Measurements from ENCODE around the gene TCERG1L.
"Not testable (repeated sequence)": the region's sequence is repeated elsewhere in the genome, so short reads cannot be mapped to it uniquely, and the experiment has no call there.

The TCERG1L gene

GRCh38 chr10:131159771-131160170 lies 151.8 kb downstream of the TCERG1L start:
- no peak for DNase-seq

DNA sequence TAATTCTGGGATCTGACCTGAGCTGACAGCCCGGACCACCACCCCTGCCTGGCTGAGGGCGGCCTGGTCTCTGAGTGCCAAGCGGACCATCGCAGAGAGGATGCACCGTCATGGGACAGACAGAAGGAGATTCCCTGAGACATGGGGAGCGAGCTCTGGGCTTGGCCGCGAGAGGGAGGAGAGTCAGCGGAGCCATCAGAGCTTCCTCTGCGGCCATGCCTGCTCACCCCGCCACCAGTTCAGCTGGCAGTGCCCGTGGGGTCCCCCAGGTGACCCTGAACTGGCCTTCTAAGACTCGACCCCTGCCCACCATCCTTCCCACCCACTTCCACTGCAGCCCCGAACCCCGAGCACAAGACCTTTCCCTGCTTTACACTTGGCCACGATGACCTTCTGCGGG lies 152.8 kb downstream of the TCERG1L start:
- DNase-seq: no peak

DNA sequence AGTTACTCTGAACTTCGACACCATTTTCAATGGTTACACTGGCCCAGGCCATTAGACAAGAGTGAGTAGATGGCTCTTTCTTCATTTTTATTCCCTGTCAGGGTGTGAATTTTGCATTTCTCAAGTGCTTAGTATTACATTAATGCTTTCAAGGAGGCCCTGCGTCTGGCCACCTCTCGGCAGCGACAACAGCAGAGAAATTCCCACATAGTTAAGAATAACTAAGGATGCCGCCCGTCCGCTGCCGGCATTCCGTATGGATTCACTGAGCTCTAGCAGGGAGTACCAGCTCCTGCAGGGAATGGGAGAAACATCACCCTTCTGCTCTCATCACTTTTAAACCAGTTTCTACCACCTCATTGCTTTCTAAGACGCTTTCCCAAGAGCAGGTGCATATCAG lies 153.6 kb downstream of the TCERG1L start:
- no peak for DNase-seq

DNA sequence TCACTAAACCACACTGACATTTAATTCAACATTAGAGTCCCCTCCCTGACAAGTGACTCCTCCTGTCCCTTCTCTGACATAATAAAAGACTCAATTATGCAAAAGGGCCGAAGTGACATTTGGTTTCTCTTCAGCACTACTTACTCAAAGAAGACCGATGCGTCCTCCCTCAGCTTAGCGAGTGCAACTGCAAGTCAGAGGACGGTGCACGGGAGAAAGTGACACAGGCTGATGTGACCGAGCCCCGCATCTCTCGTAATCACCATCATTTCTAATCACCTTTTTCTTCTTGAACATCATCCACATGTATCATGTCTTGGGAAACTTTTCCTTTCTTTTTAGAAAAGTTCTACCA lies 155.7 kb downstream of the TCERG1L start:
- no peak for DNase-seq

GRCh38 chr10:131155218-131155875 lies 156.2 kb downstream of the TCERG1L start:
- no peak for DNase-seq

- DNase-seq: no peak
These were observed 157.1 kb downstream of the TCERG1L start for GRCh38 chr10:131154306-131155025.

DNA sequence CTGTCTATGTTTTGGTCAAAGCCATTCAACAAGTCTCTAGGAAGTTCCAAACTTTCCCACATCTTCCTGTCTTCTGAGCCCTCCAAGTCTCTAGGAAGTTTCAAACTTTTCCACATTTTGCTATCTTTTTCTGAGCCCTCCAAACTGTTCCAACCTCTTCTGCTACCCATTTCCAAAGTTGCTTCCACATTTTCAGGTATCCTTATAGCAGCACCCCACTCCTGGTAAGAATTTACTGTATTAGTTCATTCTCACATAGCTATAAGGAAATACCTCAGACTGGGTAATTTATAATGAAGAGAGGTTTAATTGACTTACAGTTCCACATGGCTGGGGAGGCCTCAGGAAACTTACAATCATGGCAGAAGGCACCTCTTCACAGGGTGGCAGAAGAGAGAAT lies 159.1 kb downstream of the TCERG1L start:
- DNase-seq: not testable (repeated sequence)

DNA sequence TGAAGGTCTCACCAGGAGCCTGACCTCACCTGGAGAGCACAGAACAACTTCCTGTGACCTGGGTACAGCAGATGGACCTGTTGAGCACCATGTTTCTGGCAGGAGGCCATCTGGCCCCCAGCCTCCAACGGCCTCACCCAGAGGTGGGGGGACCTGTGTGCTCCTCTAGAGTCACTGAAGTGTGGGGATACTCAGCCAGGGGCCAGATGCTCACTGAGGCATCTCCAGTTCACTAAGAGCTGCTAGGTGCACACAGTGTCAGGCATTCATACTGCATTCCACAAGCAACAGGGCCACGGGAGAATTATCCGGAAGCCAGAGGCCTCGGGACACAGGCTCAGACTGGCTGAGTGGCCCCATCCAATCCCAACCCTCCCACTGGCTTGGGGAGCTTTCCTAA lies 161.4 kb downstream of the TCERG1L start:
- no peak for DNase-seq

- DNase-seq: no peak
These were observed 161.9 kb downstream of the TCERG1L start for GRCh38 chr10:131149586-131149985.

DNA sequence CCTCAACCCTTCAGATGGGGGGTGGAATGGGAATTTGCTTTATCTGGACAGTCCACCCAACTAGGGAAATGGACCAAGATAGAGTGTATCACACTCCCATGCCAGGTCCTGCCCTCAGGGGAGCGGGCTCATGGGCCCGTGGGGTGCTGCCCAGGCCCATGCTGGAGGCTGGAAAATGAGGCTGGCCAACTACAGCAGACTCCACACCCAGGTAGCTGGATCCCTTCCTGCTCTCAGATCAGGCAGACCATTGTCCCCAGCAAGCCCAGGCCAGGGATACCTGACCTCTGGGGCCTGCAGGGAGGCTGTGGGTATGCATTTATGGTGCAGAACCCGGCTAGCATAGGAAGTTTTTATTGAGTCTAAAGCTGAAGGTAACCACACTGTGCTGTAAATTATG lies 162.4 kb downstream of the TCERG1L start:
- DNase-seq: no peak

GRCh38 chr10:131148270-131148669 lies 163.3 kb downstream of the TCERG1L start:
- DNase-seq: no peak

GRCh38 chr10:131147301-131147975 lies 164.1 kb downstream of the TCERG1L start:
- DNase-seq: no peak

GRCh38 chr10:131146790-131147189 lies 164.7 kb downstream of the TCERG1L start:
- DNase-seq: no peak

DNA sequence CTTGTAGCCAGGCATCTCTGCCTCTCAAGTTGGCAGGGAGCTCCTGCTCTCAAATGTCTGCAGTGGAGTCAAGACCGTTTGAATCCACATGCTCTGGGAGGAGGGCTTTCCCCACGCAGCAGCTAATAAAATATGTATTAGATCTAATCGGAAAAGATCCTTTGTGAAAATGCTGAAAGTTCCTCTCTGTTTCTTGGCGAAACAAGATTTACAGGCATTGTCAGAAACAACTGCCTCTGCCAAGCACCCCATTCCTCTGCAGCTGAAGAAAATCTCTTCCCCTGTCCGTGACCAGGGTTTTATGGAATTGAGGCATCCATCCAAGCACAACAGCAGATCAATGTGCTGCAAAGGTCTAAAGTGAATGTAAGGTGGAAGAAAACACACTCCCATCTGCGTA lies 165.8 kb downstream of the TCERG1L start:
- no peak for DNase-seq

- no peak for DNase-seq
These were observed 166.7 kb downstream of the TCERG1L start for GRCh38 chr10:131144711-131145375.

DNA sequence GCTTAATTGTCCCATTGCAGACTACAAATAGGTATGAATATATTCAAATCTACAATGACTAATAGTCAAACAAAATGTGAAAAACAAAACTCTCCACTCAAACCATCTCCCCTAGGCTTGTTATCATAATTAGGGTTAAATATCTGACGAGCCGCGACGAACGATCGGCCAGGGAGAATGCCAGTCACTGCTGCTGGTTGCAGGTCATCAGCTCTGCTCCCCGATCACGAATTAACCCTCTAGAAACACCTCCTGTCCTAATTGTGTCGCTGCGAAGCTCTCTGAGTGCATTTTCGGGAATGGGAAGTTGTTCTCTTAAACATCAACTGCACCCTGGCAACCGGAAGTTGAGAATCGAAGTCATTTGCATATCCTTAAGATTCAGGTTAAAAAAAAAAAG lies 167.3 kb downstream of the TCERG1L start:
- no peak for DNase-seq

- DNase-seq: no peak
These were observed 167.9 kb downstream of the TCERG1L start for GRCh38 chr10:131143425-131144165.

GRCh38 chr10:131142517-131143380 lies 168.8 kb downstream of the TCERG1L start:
- peak; percentile 38 for DNase-seq

- peak; percentile 33 for DNase-seq
These were observed 169.6 kb downstream of the TCERG1L start for GRCh38 chr10:131141645-131142516.

DNA sequence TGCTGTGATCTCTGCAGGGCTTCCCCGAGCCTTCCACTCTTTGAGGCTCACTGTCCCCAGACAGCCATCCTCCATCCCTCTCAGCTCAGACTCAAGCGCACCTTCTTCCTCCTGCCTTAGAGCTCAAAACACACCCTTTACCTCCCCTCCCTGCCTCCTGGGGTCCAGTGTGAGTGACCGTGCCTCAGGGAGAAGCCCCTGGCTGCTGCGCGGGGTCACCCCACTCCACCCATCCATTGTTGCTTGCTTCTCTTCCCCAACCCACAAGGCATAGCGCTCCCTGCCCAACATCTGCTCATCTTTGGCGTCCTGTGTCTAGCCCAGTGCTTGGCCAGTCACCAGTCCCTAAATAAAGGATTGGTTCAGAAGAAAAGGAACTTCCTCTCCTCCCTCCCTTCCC lies 170.3 kb downstream of the TCERG1L start:
- no peak for DNase-seq

GRCh38 chr10:131140606-131141005 lies 170.9 kb downstream of the TCERG1L start:
- DNase-seq: no peak

Measured in SHP77 treated with DMSO at 0.1 percent for 48 hours (cell line).